HG02623 (cell line): ENCODE measurements around the gene CIRBP.

Experiments
- ATAC-seq: cut with Tn5 transposase; IDR thresholded peaks from one replicate; pipeline ENCODE4 v1.9.1; 2021; ENCODE audit warnings: moderate library complexity; ENCODE audit not compliant: unreplicated experiment

The CIRBP gene

GRCh38 chr19:1254530-1255185, 14.5 kb upstream of the CIRBP start:
- no peak for ATAC-seq

- ATAC-seq: no peak
These were observed 13.7 kb upstream of the CIRBP start for GRCh38 chr19:1255186-1256161.

- ATAC-seq: no peak
These were observed 12.3 kb upstream of the CIRBP start for GRCh38 chr19:1256646-1257474.

GRCh38 chr19:1257475-1258162, 11.5 kb upstream of the CIRBP start:
- no peak for ATAC-seq

GRCh38 chr19:1258163-1258492, 11.0 kb upstream of the CIRBP start:
- no peak for ATAC-seq

- ATAC-seq: no peak
These were observed 10.4 kb upstream of the CIRBP start for GRCh38 chr19:1258707-1259205.

- ATAC-seq: no peak
These were observed 9.8 kb upstream of the CIRBP start for GRCh38 chr19:1259206-1259875.

- ATAC-seq: peak; percentile 2
These were observed 9.0 kb upstream of the CIRBP start for GRCh38 chr19:1259876-1260748.

- ATAC-seq: peak; percentile 71
These were observed 8.2 kb upstream of the CIRBP start for GRCh38 chr19:1260749-1261537.

GRCh38 chr19:1261538-1261797, 7.7 kb upstream of the CIRBP start:
- no peak for ATAC-seq

GRCh38 chr19:1261798-1262622, 7.1 kb upstream of the CIRBP start:
- no peak for ATAC-seq

- ATAC-seq: no peak
These were observed 6.5 kb upstream of the CIRBP start for GRCh38 chr19:1262623-1263123.

- ATAC-seq: no peak
These were observed 5.9 kb upstream of the CIRBP start for GRCh38 chr19:1263188-1263587.

- no peak for ATAC-seq
These were observed 4.1 kb upstream of the CIRBP start for GRCh38 chr19:1264801-1265614.

GRCh38 chr19:1265615-1266128, 3.5 kb upstream of the CIRBP start:
- no peak for ATAC-seq

GRCh38 chr19:1266129-1266915, 2.8 kb upstream of the CIRBP start:
- no peak for ATAC-seq
